Measurements from ENCODE around the gene CDADC1. TPM values are rescaled to one million over a fixed set of nuclear protein-coding genes. Genes with fewer than 3 reads are reported as not detected.

The CDADC1 gene
- total and polyA plus RNA-seq, 5 donors: 5.6 to 10.9 (median 8.6) TPM

- intact Hi-C loops (cut with DNase I): no loop called here
- WGBS: 98% methylated on average over 2 of the region's 2 CpGs
- ATAC-seq: no peak
Measured at GRCh38 chr13:49296659-49297058, 48.9 kb downstream of the CDADC1 start.

GRCh38 chr13:49297338-49297737 lies 49.6 kb downstream of the CDADC1 start:
- Histone ChIP-seq H3K4me1 (ENCODE audit: control insufficient read depth, insufficient read depth, low read length) (no peaks in the 10 kb centered on the region), H3K27ac (ENCODE audit: low read length) (no peak overlapping the region), H3K4me3 (ENCODE audit: low read length) (no peak overlapping the region), H3K27me3 (ENCODE audit: control insufficient read depth, insufficient read depth) (no peaks in the 10 kb centered on the region), H3K9me3 (ENCODE audit: control insufficient read depth, low read length) (no peaks in the 10 kb centered on the region)
- no peak for ATAC-seq
- intact Hi-C loops (cut with DNase I): no loop called here
- peak in 1 of 3 donors; percentile 65 for DNase-seq
- WGBS: 86% methylated on average over 4 of the region's 4 CpGs

More at GRCh38 chr13:49296659-49297058, 48.9 kb downstream of the CDADC1 start:
- H3K9me3 ChIP-seq (ENCODE audit: control insufficient read depth, low read length): no peaks in the 10 kb centered on the region
- DNase-seq: no peak
- H3K27me3 ChIP-seq (ENCODE audit: control insufficient read depth, insufficient read depth): no peaks in the 10 kb centered on the region
- H3K27ac ChIP-seq (ENCODE audit: low read length): no peak overlapping the region
- H3K4me1 ChIP-seq (ENCODE audit: control insufficient read depth, insufficient read depth, low read length): no peaks in the 10 kb centered on the region
- no peak overlapping the region for H3K4me3 ChIP-seq (ENCODE audit: low read length)

- H3K27me3 ChIP-seq (ENCODE audit: control insufficient read depth, insufficient read depth): no peaks in the 10 kb centered on the region
- no peak for ATAC-seq
- no peak for DNase-seq
- H3K4me3 ChIP-seq (ENCODE audit: low read length): no peak overlapping the region
- no peaks in the 10 kb centered on the region for H3K9me3 ChIP-seq (ENCODE audit: control insufficient read depth, low read length)
- H3K4me1 ChIP-seq (ENCODE audit: control insufficient read depth, insufficient read depth, low read length): peaks cover 4% of the 10 kb centered on the region
- no peak overlapping the region for H3K27ac ChIP-seq (ENCODE audit: low read length)
- intact Hi-C loops (cut with DNase I): no loop called here
Measured at GRCh38 chr13:49298416-49298815, 50.7 kb downstream of the CDADC1 start.

GRCh38 chr13:49298903-49299605 lies 51.3 kb downstream of the CDADC1 start:
- intact Hi-C loops (cut with DNase I): no loop called here
- peak in 1 of 3 donors; percentile 45 for DNase-seq
- no peak for ATAC-seq
- H3K4me1 ChIP-seq (ENCODE audit: control insufficient read depth, insufficient read depth, low read length): peaks cover 5% of the 10 kb centered on the region
- 79% methylated on average over 7 of the region's 7 CpGs for WGBS
- H3K9me3 ChIP-seq (ENCODE audit: control insufficient read depth, low read length): no peaks in the 10 kb centered on the region
- H3K4me3 ChIP-seq (ENCODE audit: low read length): no peak overlapping the region
- H3K27ac ChIP-seq (ENCODE audit: low read length): no peak overlapping the region
- H3K27me3 ChIP-seq (ENCODE audit: control insufficient read depth, insufficient read depth): no peaks in the 10 kb centered on the region

- Histone ChIP-seq H3K4me3 (ENCODE audit: low read length) (no peak overlapping the region), H3K27me3 (ENCODE audit: control insufficient read depth, insufficient read depth) (no peaks in the 10 kb centered on the region), H3K9me3 (ENCODE audit: control insufficient read depth, low read length) (no peaks in the 10 kb centered on the region), H3K27ac (ENCODE audit: low read length) (no peak overlapping the region), H3K4me1 (ENCODE audit: control insufficient read depth, insufficient read depth, low read length) (peaks cover 6% of the 10 kb centered on the region)
- DNase-seq (no peak), ATAC-seq (no peak)
- WGBS: 56% methylated on average over 5 of the region's 5 CpGs
- intact Hi-C loops (cut with DNase I): loop anchor here (5.0 kb wide), 2 partner anchors 137 to 307 kb away; no protein-coding TSS in a partner anchor
Measured at GRCh38 chr13:49300276-49300675, 52.6 kb downstream of the CDADC1 start.

- DNase-seq: peak; percentile 46 to 79 (median 70)
- Histone ChIP-seq H3K27ac (ENCODE audit: low read length) (no peak overlapping the region), H3K4me1 (ENCODE audit: control insufficient read depth, insufficient read depth, low read length) (peaks cover 6% of the 10 kb centered on the region), H3K9me3 (ENCODE audit: control insufficient read depth, low read length) (no peaks in the 10 kb centered on the region), H3K27me3 (ENCODE audit: control insufficient read depth, insufficient read depth) (no peaks in the 10 kb centered on the region), H3K4me3 (ENCODE audit: low read length) (no peak overlapping the region)
- WGBS: 40% methylated on average over 20 of the region's 20 CpGs
- intact Hi-C loops (cut with DNase I): loop anchor here (5.0 kb wide), 2 partner anchors 136 to 306 kb away; no protein-coding TSS in a partner anchor
- ATAC-seq: peak; percentile 71 to 74
Measured at GRCh38 chr13:49300739-49301589, 53.2 kb downstream of the CDADC1 start.

- intact Hi-C loops (cut with DNase I): loop anchor here (5.0 kb wide), 2 partner anchors 135 to 305 kb away; no protein-coding TSS in a partner anchor
- H3K27me3 ChIP-seq (ENCODE audit: control insufficient read depth, insufficient read depth): no peaks in the 10 kb centered on the region
- H3K4me3 ChIP-seq (ENCODE audit: low read length): no peak overlapping the region
- peaks cover 6% of the 10 kb centered on the region for H3K4me1 ChIP-seq (ENCODE audit: control insufficient read depth, insufficient read depth, low read length)
- no peaks in the 10 kb centered on the region for H3K9me3 ChIP-seq (ENCODE audit: control insufficient read depth, low read length)
- 73% methylated on average over 7 of the region's 7 CpGs for WGBS
- DNase-seq (no peak), ATAC-seq (no peak)
- no peak overlapping the region for H3K27ac ChIP-seq (ENCODE audit: low read length)
Measured at GRCh38 chr13:49302222-49302621, 54.5 kb downstream of the CDADC1 start.

GRCh38 chr13:49302817-49303216 lies 55.1 kb downstream of the CDADC1 start:
- Histone ChIP-seq H3K4me1 (ENCODE audit: control insufficient read depth, insufficient read depth, low read length) (peaks cover 8% of the 10 kb centered on the region), H3K9me3 (ENCODE audit: control insufficient read depth, low read length) (no peaks in the 10 kb centered on the region), H3K27ac (ENCODE audit: low read length) (no peak overlapping the region), H3K4me3 (ENCODE audit: low read length) (no peak overlapping the region), H3K27me3 (ENCODE audit: control insufficient read depth, insufficient read depth) (no peaks in the 10 kb centered on the region)
- DNase-seq (peak in 1 of 3 donors; percentile 54), ATAC-seq (no peak)
- intact Hi-C loops (cut with DNase I): loop anchor here (5.0 kb wide), 2 partner anchors 134 to 304 kb away; no protein-coding TSS in a partner anchor
- WGBS: 91% methylated on average over 9 of the region's 9 CpGs

- intact Hi-C loops (cut with DNase I): loop anchor here (5.0 kb wide), 2 partner anchors 134 to 304 kb away; no protein-coding TSS in a partner anchor
- peaks cover 11% of the 10 kb centered on the region for H3K4me1 ChIP-seq (ENCODE audit: control insufficient read depth, insufficient read depth, low read length)
- no peaks in the 10 kb centered on the region for H3K9me3 ChIP-seq (ENCODE audit: control insufficient read depth, low read length)
- H3K27ac ChIP-seq (ENCODE audit: low read length): no peak overlapping the region
- no peak overlapping the region for H3K4me3 ChIP-seq (ENCODE audit: low read length)
- peak; percentile 60 to 74 (median 71) for DNase-seq
- ATAC-seq: peak; percentile 12 to 60
- no peaks in the 10 kb centered on the region for H3K27me3 ChIP-seq (ENCODE audit: control insufficient read depth, insufficient read depth)
- 59% methylated on average over 11 of the region's 11 CpGs for WGBS
Measured at GRCh38 chr13:49303533-49304252, 56.0 kb downstream of the CDADC1 start.

- no peaks in the 10 kb centered on the region for H3K27me3 ChIP-seq (ENCODE audit: control insufficient read depth, insufficient read depth)
- H3K27ac ChIP-seq (ENCODE audit: low read length): no peak overlapping the region
- peak in 1 of 3 donors; percentile 41 for DNase-seq
- no peak overlapping the region for H3K4me3 ChIP-seq (ENCODE audit: low read length)
- intact Hi-C loops (cut with DNase I): loop anchor here (5.0 kb wide), 2 partner anchors 133 to 303 kb away; no protein-coding TSS in a partner anchor
- H3K4me1 ChIP-seq (ENCODE audit: control insufficient read depth, insufficient read depth, low read length): peaks cover 11% of the 10 kb centered on the region
- no peaks in the 10 kb centered on the region for H3K9me3 ChIP-seq (ENCODE audit: control insufficient read depth, low read length)
- ATAC-seq: no peak
- WGBS: 90% methylated on average over 12 of the region's 12 CpGs
Measured at GRCh38 chr13:49304356-49304755, 56.6 kb downstream of the CDADC1 start.

Measured in right cardiac atrium (tissue), 5 donors.